Activated T-helper 1 cell treated with Interleukin-2 at 50 U/mL for 16 hours (primary cell): Measurements from ENCODE around the gene KANTR.
A peak's percentile ranks its signal among the peaks of the same experiment; 100 is the strongest.

Experiments used
- DNase-seq: peaks from one replicate; pipeline ENCODE4 v3.0.0-alpha.2; 2020; ENCODE audit warnings: low read depth

Gene KANTR

GRCh38 chrX:53081925-53082772, 11.8 kb upstream of the KANTR start, which contains the start of gene TSPYL2:
Gene TSPYL2, plus strand, starts transcription at chrX:53082367. Its CDS starts 132 bp downstream, at chrX:53082499.
- peak; percentile 89 for DNase-seq

- no peak for DNase-seq
These were observed 10.9 kb upstream of the KANTR start for GRCh38 chrX:53082773-53083616.

DNA sequence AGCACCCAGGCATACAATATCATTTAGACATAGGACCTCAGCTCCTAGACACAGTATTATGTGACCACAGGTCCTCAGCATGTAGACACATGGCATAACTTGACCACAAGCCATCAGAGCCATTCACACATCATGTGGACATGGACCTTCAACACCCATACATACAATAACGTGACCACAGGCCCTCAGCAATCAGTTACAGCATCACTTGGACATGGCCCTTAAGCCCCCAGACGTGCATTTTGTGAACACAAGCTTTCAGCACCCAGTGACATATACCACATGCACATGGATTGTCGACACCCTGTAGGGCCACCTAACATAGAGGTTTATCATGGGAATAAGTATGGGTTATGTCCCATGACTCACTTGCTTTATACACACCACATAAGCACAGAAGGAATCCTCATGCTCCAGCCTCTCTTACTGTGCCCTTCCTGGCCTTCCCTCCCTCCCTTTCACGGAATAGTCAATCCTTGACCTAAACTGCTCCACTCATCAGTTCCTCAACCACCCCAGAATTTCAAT, 9.8 kb upstream of the KANTR start:
- no peak for DNase-seq

GRCh38 chrX:53084863-53085262, 9.1 kb upstream of the KANTR start:
- DNase-seq: no peak

GRCh38 chrX:53085661-53086229, 8.2 kb upstream of the KANTR start:
- DNase-seq: no peak

DNA sequence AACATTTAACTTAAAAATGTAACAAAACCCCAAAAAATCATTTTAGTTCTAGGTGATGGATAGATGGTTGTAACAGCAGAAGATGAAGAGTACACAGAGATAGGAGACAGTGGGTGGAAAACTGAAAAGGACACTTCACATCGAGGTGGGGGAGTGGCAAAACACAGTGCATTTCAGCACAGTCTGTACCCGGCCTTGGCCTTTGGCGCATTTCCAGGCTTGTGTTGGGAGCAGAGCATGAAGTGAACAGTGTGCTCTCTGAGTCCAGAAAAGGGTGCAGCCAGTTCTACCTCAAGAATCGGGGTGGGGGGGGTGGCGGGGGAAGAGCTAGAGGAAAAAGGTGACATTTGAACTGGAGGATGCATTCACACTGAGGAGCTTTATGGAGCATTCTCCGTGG, 7.5 kb upstream of the KANTR start:
- no peak for DNase-seq

GRCh38 chrX:53087388-53087831, 6.5 kb upstream of the KANTR start:
- DNase-seq: no peak

DNA sequence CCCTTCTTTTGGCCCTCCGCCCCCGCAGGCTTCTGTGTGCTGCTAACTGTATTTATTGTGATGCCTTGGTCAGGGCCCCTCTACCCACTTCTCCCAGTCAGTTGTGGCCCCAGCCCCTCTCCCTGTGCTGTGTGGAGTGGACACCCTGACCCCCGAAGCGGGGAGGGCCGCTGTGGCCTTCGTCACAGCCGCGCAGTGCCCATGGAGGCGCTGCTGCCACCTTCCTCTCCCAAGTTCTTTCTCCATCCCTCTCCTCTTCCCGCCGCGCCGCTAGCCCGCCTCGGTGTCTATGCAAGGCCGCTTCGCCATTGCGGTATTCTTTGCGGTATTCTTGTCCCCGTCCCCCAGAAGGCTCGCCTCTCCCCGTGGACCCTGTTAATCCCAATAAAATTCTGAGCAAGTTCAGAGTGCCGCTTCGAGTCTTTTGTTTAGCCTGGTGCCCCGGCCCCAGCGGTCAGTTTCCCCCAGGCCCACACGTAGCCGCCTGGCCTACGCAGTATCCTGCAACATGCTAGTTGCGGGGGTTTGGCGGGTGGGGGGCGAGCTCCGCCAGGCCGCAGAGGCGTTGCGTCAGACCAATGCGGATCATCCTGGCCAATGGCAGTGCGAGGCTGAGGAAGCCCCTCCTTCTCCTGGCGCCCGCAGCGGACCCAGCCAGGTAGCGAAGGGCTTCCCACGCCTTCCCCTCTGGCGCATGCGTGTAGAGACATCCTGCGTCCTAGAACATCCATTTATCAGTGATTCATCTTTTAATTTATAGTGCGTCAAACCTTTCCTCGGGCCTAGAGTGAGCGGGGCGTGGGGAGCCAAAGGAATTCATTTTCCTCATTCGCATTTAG, 5.6 kb upstream of the KANTR start:
- DNase-seq: peak; percentile 71

DNA sequence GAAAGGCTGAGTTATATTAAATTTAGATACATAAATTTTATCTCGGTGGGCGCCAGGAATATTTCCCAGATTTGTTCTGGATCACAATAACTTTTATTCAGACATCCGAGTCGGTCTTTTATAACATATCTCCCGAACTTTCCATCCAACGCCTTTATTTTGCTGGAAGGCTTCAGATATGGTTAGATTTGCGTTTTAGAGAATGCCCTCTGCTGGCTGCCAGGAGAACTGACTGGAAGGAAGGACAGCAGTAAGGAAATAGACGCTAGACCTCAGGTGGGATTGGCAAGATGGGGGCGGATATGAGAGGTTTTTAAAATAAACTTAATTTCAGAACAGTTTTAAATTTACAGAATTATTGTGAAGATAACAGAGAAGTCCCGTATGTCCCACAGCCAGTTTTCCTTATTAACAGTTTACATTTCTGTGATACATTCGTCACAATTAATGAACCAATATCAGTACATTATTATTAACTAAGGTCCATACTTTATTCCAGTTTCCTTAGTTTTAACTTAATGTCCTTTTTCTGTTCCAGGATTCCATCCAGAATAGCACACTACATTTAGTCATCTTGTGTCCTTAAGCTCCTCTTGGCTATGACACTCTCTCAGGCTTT, 4.6 kb upstream of the KANTR start:
- no peak for DNase-seq

GRCh38 chrX:53089925-53090324, 4.0 kb upstream of the KANTR start:
- DNase-seq: no peak

DNA sequence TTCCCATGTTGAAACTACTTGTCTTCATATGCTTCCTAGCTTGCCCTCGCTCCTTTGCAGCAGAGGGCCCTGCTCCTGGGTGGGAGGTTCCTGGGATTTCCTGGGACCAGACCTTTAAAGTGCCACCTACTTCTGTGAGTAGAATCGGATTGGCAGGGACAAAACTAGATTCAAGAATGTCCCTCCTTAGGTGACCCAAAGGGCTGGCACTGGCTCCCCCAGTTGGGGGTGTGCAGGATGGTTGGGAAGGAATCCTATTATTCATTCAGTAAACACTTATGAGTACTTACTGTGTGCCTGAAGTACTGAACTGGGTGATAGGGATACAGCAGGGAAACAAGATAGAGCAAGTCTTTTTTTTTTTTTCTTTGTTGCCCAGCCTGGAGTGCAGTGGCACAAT, 2.6 kb upstream of the KANTR start:
- no peak for DNase-seq

DNA sequence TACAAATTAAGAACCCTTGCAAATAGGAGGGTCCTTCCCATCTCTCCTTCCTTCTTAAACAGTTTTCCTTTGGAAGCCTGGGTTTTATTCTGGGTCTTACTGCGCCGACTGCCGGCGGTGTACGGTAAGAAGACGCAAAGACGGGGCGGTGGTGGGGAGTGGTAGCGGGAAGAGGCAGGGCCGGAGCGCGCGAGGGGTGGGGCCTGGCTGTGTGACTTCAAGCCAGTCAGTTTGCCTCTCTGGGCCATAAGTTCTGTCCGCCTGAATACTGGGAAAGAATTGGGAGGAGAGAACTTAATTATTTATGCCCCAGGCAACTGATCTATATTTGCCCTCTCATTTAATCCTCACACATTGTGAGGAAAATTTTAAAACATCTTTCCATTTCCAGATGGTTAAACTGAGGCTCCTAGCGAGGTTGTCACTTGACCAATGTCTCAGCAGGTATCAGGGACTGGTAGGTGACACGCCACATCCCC, 726 bp upstream of the KANTR start:
- peak; percentile 61 for DNase-seq

GRCh38 chrX:53094582-53094905, 602 bp downstream of the KANTR start:
- no peak for DNase-seq

GRCh38 chrX:53095796-53096195, 1.9 kb downstream of the KANTR start:
- no peak for DNase-seq

GRCh38 chrX:53114864-53115549, 21.1 kb downstream of the KANTR start:
- DNase-seq: no peak

DNA sequence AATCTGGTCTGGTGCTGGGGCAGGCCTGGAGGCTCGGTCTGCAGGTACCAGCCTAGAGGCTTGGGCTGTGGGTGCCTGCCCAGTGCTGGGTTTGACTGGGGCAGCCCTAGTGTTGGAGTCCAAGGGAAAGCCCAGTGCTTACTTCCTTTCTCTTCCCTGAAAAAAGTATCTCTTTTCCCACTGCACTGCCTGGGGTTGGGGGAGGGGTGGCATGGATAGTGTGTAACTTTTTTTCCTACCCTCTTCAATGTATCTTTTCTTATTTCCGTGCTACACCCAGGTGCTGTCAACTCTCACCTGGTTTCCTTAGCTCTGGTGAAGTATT, 21.6 kb downstream of the KANTR start:
- DNase-seq: no peak

DNA sequence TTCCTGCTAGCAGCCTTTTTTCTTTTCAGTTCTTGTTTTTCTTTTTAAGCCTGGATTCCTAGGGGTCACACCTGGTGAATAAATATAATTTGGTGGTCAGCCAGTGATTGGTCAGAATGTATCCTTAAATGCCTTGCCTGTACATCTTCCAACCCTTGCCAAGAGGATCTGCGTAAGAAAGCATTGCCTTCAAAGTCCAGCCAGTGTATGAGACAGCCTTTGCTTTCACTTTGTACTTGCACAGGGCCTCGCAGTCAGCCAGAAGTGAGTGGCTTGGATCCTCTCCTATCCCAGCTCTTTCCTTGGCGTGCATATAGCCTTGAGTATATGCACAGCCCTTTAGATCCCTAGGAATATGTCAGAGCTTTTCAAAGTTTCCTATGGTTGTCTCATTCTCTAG, 22.2 kb downstream of the KANTR start:
- DNase-seq: no peak

DNA sequence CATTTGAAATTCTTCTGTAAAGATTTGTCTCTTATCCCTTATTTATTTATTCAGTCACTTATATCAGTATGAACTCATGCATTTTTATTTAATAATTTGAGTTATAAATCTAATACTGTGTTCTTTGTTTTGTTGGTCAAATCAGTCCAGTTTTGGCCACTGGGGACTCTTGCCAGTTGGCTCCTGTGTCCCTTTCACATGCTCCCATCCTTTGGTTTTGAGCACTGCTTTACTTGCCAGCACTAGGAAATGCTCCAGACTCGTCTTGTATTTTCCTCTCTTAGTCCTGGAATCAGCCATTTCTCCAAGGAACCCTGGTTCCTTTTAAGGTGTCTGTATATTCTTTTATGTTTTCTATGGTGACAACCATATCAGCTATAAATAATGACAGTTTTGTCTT, 28.1 kb downstream of the KANTR start:
- no peak for DNase-seq

DNA sequence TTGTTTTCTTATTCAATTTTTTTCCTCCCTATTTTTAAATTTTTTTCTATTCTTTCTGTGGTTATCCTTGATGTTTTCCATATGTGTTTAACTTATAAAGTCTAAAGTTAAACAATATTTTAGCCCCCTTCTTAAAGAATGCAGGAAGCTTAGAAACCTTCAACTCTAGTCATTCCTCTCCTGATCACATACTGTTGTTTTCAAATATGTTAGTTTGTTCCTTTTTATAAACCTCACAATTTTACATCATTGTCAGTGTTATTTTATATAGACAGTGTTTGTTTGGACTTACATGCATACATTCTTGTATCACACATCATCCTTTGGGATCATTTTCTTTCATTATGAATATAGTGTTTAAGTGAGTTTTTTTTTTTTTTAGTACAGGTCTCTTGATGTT, 31.6 kb downstream of the KANTR start:
- DNase-seq: no peak

- DNase-seq: no peak
These were observed 32.4 kb downstream of the KANTR start for GRCh38 chrX:53126377-53126776.
